Nephron progenitor cell (in vitro differentiated cells): ENCODE results near the gene ELMOD3.
"Not testable (repeated sequence)": the region's sequence is repeated elsewhere in the genome, so short reads cannot be mapped to it uniquely, and the experiment has no call there.

ENCODE experiments used
- DNase-seq: peaks from one replicate; pipeline ENCODE4 v3.0.0; 2021
- H3K27ac Mint-ChIP-seq: 2 replicates; pipeline ENCODE4 v1.8.0; 2021; ENCODE audit warnings: mild to moderate bottlenecking, moderate library complexity, mixed read lengths
- H3K27me3 Mint-ChIP-seq: 2 replicates; pipeline ENCODE4 v1.8.0; 2021; ENCODE audit warnings: mild to moderate bottlenecking, low read depth, mixed read lengths; ENCODE audit not compliant: poor library complexity
- H3K36me3 Mint-ChIP-seq: 2 replicates; pipeline ENCODE4 v1.8.0; 2021; ENCODE audit warnings: low read depth, mixed read lengths
- H3K4me1 Mint-ChIP-seq: 2 replicates; pipeline ENCODE4 v1.8.0; 2021; ENCODE audit warnings: mixed read lengths
- H3K4me3 Mint-ChIP-seq: 2 replicates; pipeline ENCODE4 v1.8.0; 2021; ENCODE audit warnings: mild to moderate bottlenecking, moderate library complexity, mixed read lengths
- H3K9me3 Mint-ChIP-seq: 2 replicates; pipeline ENCODE4 v1.8.0; 2021; ENCODE audit warnings: mild to moderate bottlenecking, moderate library complexity, mixed read lengths
- CTCF ChIP-seq: fragments of 200-600 bp; sonication (generic); IDR thresholded peaks from 2 replicates; pipeline ENCODE4 v1.5.0; 2021; ENCODE audit warnings: antibody characterized with exemption

The ELMOD3 gene

GRCh38 chr2:85409845-85410583 is 55.4 kb downstream of the ELMOD3 start, which contains the start of gene CAPG:
Gene CAPG (minus strand): TSS chr2:85410366. CDS start chr2:85402145, 8,221 bp downstream.
- no peak within 1 kb of the TSS for H3K4me3 Mint-ChIP-seq
- peaks cover 52% of the 10 kb centered on the region for H3K4me1 Mint-ChIP-seq
- no peak within 1 kb of the TSS for H3K27ac Mint-ChIP-seq
- peaks cover 17% of the 10 kb centered on the region for H3K27me3 Mint-ChIP-seq
- H3K9me3 Mint-ChIP-seq: peaks cover 3% of the 10 kb centered on the region
- no peak for TF ChIP-seq CTCF
- DNase-seq: no peak
- peaks cover 2% of the 10 kb centered on the region for H3K36me3 Mint-ChIP-seq

- H3K27me3 Mint-ChIP-seq: peaks cover 22% of the 10 kb centered on the region
- no peaks in the 10 kb centered on the region for H3K36me3 Mint-ChIP-seq
- H3K4me1 Mint-ChIP-seq: peaks cover 45% of the 10 kb centered on the region
- no peak for DNase-seq
- TF ChIP-seq CTCF: no peak
- no peak overlapping the region for H3K27ac Mint-ChIP-seq
- H3K9me3 Mint-ChIP-seq: no peaks in the 10 kb centered on the region
- no peak overlapping the region for H3K4me3 Mint-ChIP-seq
These were observed 56.2 kb downstream of the ELMOD3 start for GRCh38 chr2:85410584-85411404.

- TF ChIP-seq CTCF: no peak
- peaks cover 22% of the 10 kb centered on the region for H3K27me3 Mint-ChIP-seq
- no peaks in the 10 kb centered on the region for H3K9me3 Mint-ChIP-seq
- H3K36me3 Mint-ChIP-seq: no peaks in the 10 kb centered on the region
- H3K4me3 Mint-ChIP-seq: no peak overlapping the region
- DNase-seq: no peak
- H3K27ac Mint-ChIP-seq: no peak overlapping the region
- peaks cover 45% of the 10 kb centered on the region for H3K4me1 Mint-ChIP-seq
These were observed 56.8 kb downstream of the ELMOD3 start for GRCh38 chr2:85411405-85411748.

GRCh38 chr2:85413592-85414420 is 59.2 kb downstream of the ELMOD3 start:
- Mint-ChIP-seq H3K4me1 (peaks cover 35% of the 10 kb centered on the region), H3K27ac (no peak overlapping the region), H3K9me3 (no peaks in the 10 kb centered on the region), H3K36me3 (no peaks in the 10 kb centered on the region), H3K27me3 (peaks cover 26% of the 10 kb centered on the region), H3K4me3 (peak overlapping the region; percentile 88)
- no peak for TF ChIP-seq CTCF
- DNase-seq: peak; percentile 62

- H3K4me1 Mint-ChIP-seq: peaks cover 37% of the 10 kb centered on the region
- not testable (repeated sequence) for H3K27ac Mint-ChIP-seq, H3K9me3 Mint-ChIP-seq, DNase-seq, H3K36me3 Mint-ChIP-seq
- H3K4me3 Mint-ChIP-seq: peak overlapping the region; percentile 88
- H3K27me3 Mint-ChIP-seq: peaks cover 24% of the 10 kb centered on the region
These were observed 59.8 kb downstream of the ELMOD3 start for GRCh38 chr2:85414421-85414759.
